Eye (tissue), 1 donor: Measurements from ENCODE around the gene CPT1A.

Experiments
- DNase-seq: peaks from one replicate; pipeline ENCODE4 v3.0.0-alpha.2; 2015

CPT1A gene

GRCh38 chr11:68828957-68829356 is 12.8 kb downstream of the CPT1A start:
- no peak for DNase-seq

- no peak for DNase-seq
Observed at GRCh38 chr11:68828155-68828931, 13.4 kb downstream of the CPT1A start.

DNA sequence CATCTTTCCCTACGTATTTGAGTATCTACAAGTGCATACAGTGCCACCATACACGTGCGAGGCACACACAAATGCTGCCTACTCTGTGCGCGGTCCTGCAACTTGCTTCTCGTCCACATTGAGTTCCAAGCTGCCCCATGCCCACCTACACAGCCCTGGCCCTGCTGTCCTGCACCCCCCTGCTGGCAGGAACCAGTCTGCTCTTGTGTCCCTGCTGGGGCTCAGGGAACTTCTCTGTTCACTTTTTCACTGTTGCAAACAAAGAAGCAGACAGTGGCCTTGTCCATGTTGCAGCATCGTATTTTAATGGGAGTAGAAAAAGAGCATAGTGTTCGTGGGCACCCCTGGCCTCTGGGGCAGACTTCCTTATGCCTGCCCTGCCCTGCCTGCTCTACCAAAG is 14.0 kb downstream of the CPT1A start:
- DNase-seq: no peak

DNA sequence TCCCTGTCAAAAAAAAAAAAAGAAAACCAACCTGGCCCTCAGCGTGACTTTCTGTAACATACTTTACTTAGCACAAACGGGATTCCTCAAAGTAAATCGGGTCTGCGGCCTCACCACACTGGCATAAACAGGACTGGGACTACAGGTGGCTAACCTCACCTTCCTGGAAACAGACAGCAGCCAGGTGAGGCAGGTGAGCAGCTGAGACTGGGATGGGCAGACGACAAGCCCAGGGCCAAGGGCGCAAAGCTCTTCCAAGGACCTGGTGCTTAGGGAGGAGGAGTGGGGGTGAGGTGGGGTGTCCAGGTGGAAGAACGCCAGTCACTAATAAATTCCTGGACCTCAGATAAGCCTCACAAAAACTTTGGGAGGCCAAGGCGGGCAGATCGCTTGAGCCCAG is 15.0 kb downstream of the CPT1A start:
- no peak for DNase-seq

GRCh38 chr11:68825571-68825970 is 16.1 kb downstream of the CPT1A start:
- DNase-seq: no peak

GRCh38 chr11:68822546-68822945 is 19.2 kb downstream of the CPT1A start:
- no peak for DNase-seq

DNA sequence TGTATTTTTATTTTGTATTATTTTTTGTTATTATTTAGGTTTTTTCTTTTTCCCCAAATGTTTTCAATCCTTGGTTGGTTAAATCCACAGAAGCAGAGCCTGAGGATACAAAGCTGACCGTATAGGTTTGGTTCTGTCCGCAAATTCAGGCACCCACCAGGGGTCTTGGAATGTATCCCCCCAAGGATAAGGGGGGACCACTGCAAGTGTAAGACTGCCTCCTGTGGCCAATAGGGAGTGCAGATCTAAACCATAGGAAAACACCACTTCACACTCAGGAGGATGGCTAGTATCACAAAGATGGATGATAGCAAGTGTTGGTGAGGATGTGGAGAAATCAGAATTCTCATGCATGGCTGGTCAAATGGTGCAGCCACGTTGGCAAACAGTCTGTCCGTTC is 20.0 kb downstream of the CPT1A start:
- DNase-seq: no peak

DNA sequence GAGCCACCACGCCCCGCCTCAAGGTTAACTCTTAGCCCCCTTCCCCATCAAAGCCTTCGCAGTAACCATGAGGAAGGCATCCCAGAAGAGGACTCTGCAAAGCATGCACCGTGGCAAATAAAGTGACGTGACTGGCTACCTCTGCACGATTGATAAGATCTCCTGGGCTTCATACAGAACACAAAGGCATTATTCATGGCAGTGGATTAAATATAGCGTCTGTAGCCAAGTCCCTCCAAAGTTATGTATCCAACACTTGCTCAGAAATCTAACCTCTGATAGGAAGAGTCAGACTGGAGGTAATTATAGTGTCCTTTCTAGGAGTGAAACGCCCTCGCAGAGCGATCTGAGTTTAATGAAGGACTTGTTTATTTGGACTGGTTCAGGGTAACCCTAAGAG is 22.4 kb downstream of the CPT1A start:
- no peak for DNase-seq

DNA sequence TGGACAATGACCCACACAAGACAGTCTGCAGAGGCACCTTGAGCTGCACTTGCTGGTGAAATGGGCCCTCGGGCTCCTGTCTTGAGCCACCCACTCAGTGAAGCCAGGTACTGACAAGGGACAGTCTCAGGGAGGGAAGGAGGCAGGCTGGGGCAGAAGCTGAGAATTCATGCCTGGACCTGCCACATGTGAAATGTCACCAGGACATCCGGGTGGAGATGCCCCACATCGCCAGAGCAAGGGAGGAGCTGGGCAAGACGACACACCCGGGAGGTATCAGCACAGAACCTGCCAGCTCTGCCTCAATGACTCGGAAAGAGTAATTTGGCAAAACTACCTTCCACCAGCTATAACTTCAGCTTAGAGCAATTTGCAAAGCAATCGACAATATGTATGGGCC is 23.5 kb downstream of the CPT1A start:
- no peak for DNase-seq

DNA sequence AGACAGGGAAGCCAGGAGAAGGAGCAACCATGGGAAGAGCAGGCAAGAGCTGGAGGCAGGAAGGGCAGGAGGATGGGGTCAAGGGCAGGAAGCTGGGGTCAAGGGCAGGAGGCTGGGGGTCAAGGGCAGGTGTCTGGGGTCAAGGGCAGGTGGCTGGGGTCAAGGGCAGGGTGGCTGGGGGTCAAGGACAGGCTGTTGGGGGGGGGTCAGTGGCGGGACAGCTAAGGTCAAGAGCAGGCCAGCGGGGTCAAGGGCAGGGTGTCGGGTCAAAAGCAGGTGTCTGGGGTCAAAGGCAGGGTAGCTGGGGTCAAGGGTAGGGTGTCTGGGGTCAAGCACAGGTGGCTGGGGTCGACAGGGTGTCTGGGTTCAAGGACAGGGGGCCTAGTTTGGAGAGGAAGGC is 24.2 kb downstream of the CPT1A start:
- DNase-seq: no peak

- no peak for DNase-seq
Observed at GRCh38 chr11:68816917-68817419, 24.7 kb downstream of the CPT1A start.

DNA sequence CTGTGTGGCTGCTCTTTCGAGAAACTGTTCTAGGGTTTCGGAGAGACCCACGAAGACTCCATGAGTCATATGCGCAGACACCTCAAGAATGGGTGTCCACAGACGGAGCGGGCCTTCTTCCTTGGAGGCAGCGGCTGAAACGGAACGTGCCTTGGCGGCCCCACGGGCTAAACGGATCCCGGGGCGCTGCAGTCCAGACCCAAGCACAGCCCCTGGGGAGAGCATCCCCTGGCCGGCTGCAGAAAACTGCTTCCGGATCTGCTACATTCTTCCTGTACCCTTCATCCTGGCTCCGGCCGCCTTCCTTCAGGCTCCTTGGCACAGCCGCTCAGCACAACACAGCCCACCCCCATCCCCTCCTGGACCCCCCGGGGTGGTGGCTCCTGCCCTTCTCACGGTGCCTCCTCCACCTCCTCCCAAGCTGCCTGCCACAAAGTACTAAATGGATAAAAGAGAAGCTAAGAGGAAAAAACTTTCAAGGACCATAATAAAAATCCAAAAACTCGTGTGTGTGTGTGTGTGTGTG is 25.4 kb downstream of the CPT1A start:
- DNase-seq: no peak

DNA sequence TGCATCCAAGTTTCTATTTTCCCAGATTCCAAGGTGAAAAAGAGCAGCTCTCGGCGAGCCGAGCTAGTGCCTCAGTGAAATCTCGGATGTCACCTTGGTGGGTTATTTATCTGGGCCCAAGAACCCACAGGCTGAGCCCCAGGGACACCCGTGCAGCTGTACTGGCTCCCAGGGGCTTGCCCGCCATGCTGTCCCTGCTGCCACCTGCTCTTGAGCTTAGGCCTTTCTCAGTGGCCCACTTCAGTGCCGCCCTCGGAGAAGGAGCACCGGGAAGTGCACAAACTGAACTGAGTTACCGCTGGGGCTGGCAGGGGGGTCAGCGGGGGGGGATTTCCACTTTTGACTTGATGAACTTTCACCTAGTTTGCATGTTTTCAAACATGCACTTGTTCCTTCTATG is 27.9 kb downstream of the CPT1A start:
- DNase-seq: no peak

- DNase-seq: no peak
Observed at GRCh38 chr11:68812526-68812925, 29.2 kb downstream of the CPT1A start.

- DNase-seq: no peak
Observed at GRCh38 chr11:68810164-68810563, 31.6 kb downstream of the CPT1A start.

DNA sequence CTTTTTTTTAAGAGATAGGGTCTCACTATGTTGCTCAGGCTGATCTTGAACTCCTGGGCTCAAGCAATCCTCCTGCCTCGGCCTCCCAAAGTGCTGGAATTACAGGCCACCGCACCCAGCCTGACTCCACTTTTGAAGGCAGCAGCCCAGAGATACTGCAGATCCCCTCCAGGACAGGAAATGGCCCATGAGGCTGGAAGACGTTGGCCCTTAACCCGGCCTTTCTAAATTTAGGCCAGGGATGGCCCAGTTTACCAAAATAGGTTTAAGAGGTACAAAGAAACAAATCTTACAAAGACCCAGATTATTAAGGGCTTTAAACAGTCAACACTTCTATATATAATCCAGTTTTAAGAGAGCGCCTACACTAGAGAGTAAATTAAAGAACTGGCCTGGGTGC is 32.2 kb downstream of the CPT1A start:
- DNase-seq: no peak

DNA sequence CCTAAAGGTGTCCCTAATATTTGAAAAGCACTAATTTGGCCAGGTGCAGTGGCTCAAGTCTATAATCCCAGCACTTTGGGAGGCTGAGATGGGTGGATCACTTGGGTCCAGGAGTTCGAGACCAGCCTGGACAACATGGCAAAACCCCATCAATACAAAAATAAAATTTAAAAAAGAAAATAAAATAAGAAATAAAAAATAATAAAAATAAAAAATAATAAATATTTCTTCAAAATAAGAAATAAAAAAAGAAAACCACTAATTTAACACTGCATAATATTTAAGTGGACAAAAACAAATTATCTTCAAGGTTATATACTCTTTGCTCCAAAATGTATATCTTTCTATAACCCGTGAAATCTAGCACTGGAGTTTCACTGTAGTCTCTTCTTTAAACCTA is 32.9 kb downstream of the CPT1A start:
- DNase-seq: no peak

GRCh38 chr11:68806931-68807844 is 34.5 kb downstream of the CPT1A start:
- no peak for DNase-seq

- DNase-seq: no peak
Observed at GRCh38 chr11:68804786-68805185, 36.9 kb downstream of the CPT1A start.

- DNase-seq: peak; percentile 60
Observed at GRCh38 chr11:68803766-68804165, 38.0 kb downstream of the CPT1A start.

GRCh38 chr11:68798221-68798813 is 43.4 kb downstream of the CPT1A start:
- peak; percentile 60 for DNase-seq

DNA sequence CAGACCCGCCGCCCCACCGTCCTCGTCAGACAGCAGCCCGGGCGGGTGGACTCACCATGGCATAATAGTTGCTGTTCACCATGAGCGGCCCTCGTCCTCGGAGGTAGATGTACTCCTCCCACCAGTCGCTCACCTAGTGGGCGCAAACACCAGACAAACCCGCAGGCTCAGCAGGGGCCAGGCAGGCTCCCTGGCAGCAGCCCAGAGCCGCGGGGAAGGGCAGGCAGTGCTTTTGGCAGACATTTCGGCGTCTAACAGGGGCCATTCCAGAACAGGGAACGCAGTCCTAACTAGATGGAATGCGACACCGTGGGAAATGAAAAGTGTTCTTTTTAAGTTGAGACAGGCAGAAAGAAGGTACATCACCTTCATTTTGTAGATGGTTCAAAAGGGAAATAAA is 44.9 kb downstream of the CPT1A start:
- DNase-seq: peak; percentile 66

DNA sequence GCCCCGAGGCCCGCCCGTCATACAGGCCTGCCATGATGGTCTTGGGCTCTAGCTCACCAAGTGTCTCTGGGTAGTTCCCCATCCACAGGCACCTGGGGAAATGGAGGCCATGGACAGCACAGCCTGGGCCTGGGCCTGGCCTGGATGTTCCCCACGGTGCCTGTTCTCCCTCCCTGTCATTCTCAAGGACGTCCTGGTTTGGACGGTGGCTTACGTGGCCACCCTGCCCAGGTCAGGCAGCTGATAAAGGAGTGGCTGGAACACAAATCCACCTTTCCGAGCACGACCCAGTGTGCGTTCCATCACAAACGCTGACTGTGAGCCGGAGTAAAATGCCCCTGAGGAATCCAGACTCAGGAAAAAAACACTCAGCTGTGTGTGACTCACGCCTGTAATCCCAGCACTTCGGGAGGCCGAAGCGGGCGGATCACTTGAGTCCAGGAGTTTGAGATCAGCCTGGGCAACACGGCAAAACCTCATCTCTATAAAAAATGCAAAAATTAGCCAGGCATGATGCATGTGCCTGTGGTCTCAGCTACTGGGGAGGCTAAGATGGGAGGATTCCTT is 49.2 kb downstream of the CPT1A start:
- DNase-seq: no peak
